ENCODE measurements around the gene TLR9.
A peak's percentile ranks its signal among the peaks of the same experiment; 100 is the strongest.
"Not testable (repeated sequence)": the region's sequence is repeated elsewhere in the genome, so short reads cannot be mapped to it uniquely, and the experiment has no call there.

The TLR9 gene, protein sequence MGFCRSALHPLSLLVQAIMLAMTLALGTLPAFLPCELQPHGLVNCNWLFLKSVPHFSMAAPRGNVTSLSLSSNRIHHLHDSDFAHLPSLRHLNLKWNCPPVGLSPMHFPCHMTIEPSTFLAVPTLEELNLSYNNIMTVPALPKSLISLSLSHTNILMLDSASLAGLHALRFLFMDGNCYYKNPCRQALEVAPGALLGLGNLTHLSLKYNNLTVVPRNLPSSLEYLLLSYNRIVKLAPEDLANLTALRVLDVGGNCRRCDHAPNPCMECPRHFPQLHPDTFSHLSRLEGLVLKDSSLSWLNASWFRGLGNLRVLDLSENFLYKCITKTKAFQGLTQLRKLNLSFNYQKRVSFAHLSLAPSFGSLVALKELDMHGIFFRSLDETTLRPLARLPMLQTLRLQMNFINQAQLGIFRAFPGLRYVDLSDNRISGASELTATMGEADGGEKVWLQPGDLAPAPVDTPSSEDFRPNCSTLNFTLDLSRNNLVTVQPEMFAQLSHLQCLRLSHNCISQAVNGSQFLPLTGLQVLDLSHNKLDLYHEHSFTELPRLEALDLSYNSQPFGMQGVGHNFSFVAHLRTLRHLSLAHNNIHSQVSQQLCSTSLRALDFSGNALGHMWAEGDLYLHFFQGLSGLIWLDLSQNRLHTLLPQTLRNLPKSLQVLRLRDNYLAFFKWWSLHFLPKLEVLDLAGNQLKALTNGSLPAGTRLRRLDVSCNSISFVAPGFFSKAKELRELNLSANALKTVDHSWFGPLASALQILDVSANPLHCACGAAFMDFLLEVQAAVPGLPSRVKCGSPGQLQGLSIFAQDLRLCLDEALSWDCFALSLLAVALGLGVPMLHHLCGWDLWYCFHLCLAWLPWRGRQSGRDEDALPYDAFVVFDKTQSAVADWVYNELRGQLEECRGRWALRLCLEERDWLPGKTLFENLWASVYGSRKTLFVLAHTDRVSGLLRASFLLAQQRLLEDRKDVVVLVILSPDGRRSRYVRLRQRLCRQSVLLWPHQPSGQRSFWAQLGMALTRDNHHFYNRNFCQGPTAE

DNA sequence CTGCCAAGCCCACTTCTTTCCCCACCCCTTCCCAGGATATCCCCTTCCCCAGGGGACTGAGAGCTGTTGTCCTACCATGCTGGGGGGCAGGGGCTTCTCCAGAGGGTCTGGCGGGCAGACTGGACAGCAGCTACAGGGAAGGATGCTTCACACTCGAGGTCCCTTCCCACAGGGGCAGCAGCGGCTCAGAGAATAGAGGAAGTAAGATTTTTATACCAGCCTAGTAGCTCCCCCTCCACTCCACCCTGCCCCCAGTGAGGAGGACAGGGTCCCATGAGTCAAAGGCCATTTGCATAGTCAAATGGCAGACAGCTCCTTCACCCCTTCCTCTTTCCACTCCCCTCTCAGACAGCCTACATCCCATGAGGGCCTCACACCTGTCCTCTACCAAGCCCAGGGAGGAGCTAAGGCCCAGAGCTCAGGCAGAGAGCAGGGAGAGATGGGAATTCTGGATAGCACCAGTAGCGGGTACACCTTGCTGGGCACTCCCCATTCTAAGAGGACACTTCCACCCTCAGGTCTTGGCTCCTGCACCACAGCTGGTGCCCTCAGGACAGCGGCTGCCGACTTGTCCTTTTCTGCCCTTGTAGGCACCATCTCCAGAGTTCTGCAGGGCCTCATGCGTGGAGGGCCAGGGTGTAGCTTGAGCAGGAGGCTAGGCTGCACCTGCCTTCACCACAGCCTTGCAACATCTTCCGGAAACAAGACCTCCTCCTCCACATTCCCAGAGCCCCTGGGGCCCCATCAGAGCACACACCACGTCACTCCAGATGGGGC is at the start of gene TLR9:
Gene TLR9 (minus strand): TSS at position 194 of the 777 bp plus-strand sequence. CDS start 116 bp downstream, at position 78.
- Histone ChIP-seq H3K27ac (no peak within 1 kb of the TSS), H3K4me3 (no peak within 1 kb of the TSS)
- no peak for DNase-seq (ENCODE audit: low spot score)
- TF ChIP-seq, protein P1, sequence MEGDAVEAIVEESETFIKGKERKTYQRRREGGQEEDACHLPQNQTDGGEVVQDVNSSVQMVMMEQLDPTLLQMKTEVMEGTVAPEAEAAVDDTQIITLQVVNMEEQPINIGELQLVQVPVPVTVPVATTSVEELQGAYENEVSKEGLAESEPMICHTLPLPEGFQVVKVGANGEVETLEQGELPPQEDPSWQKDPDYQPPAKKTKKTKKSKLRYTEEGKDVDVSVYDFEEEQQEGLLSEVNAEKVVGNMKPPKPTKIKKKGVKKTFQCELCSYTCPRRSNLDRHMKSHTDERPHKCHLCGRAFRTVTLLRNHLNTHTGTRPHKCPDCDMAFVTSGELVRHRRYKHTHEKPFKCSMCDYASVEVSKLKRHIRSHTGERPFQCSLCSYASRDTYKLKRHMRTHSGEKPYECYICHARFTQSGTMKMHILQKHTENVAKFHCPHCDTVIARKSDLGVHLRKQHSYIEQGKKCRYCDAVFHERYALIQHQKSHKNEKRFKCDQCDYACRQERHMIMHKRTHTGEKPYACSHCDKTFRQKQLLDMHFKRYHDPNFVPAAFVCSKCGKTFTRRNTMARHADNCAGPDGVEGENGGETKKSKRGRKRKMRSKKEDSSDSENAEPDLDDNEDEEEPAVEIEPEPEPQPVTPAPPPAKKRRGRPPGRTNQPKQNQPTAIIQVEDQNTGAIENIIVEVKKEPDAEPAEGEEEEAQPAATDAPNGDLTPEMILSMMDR (IDR thresholded peaks at IDR 0.05), result no peak

DNA sequence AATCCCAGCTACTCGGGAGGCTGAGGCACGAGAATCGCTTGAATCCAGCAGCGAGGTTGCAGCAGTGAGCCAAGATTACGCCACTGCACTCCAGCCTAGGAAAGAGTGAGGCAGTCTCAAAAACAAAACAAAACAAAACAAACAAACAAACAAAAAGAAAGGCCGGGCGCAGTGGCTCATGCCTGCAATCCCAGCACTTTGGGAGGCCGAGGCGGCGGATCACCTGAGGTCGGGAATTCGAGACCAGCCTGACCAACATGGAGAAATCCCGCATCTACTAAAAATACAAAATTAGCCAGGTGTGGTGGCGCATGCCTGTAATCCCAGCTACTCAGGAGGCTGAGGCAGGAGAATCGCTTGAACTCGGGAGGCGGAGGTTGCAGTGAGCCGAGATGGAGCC is 49.3 kb upstream of the TLR9 start:
- H3K4me3 ChIP-seq, result not testable (repeated sequence)

DNA sequence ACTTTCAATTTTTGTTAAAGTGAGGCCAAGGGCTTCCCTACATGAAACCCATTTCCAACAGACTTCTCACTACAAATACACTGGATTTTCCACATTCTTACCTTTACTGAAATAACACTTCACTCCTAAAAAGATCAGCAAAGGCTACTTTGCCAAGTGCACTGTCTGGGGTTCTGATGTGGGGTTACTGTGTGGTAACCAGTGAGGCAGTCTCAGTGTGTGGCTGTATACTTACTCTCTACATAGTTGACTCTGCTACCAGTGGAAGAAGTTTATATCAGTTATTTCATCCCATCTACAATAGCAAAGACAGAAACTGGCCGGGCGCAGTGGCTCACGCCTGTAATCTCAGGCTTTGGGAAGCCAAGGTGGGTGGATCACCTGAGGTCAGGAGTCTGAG is 47.4 kb upstream of the TLR9 start:
- H3K4me3 ChIP-seq, result no peak overlapping the region
- H3K27ac ChIP-seq, result no peak overlapping the region
- DNase-seq (ENCODE audit: low spot score), result no peak
- TF ChIP-seq, protein P1 (IDR thresholded peaks at IDR 0.05), result no peak

More for the DNA sequence above, 49.3 kb upstream of the TLR9 start:
- DNase-seq (ENCODE audit: low spot score); H3K27ac ChIP-seq: not testable (repeated sequence)

DNA sequence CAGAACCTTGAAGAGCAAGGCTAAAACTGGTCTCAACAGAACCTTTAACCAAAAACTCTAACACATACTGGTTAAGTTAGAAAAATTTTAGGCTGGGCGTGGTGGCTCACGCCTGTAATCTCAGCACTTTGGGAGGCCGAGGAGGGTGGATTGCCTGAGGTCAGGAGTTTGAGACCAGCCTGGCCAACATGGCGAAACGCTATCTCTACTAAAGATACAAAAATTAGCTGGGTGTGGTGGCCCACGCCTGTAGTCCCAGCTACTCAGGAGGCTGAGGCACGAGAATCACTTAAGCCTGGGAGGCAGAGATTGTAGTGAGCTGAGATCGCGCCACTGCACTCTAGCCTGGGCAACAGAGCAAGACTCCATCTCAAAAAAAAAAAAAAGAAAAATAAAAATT is 46.7 kb upstream of the TLR9 start:
- not testable (repeated sequence) for DNase-seq (ENCODE audit: low spot score)
- H3K4me3 ChIP-seq, result peak overlapping the region; percentile 33
- H3K27ac ChIP-seq, result peak overlapping the region in 1 of 2 donors; percentile 2

DNA sequence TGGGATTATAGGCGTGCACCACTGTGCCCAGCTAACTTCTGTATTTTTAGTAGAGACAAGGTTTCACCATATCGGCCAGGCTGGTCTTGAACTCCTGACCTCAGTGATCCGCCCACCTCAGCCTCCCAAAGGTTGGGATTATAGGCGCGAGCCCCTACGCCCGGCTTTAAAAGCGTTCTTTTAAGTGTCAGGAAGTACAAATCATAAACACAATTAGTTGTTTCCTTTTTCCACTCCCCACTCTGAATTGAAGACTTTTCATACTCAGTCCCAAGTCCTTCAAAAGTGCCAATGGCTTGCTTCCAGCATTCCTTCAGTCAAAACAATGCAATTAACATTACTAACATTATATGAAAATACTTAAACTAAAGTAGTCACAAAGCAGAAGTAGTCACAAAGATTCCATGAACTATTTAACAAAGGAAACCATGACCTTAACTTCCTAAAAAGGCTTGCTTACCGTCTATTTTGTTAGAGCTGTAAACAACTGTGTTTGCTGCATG is 44.9 kb upstream of the TLR9 start:
- TF ChIP-seq, protein P1 (IDR thresholded peaks at IDR 0.05), result no peak
- DNase-seq (ENCODE audit: low spot score), result no peak
- no peak overlapping the region for H3K4me3 ChIP-seq
- peak overlapping the region; percentile 27 to 33 for H3K27ac ChIP-seq

DNA sequence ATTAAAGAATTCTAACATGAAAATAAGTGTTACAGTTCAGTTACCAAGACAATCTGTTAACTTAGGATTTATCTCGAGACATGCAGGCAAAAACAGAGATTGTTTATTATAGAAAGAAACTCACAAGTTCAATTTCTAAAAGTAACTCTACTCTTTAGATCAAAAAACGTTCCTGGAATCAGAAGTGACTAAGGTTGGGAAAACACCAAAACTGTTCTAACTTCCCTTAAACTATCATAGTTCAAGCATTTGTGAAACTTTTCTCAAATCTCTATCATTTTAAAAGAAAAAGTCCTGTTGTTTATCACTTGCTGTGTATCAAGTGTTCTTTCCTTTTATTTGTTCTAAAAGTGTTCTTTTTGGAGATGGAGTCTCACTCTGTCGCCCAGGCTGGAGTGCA is 44.3 kb upstream of the TLR9 start:
- no peak for DNase-seq (ENCODE audit: low spot score)
- Histone ChIP-seq H3K27ac (peak overlapping the region; percentile 27 to 33), H3K4me3 (no peak overlapping the region)
- TF ChIP-seq, protein P1 (IDR thresholded peaks at IDR 0.05), result no peak

DNA sequence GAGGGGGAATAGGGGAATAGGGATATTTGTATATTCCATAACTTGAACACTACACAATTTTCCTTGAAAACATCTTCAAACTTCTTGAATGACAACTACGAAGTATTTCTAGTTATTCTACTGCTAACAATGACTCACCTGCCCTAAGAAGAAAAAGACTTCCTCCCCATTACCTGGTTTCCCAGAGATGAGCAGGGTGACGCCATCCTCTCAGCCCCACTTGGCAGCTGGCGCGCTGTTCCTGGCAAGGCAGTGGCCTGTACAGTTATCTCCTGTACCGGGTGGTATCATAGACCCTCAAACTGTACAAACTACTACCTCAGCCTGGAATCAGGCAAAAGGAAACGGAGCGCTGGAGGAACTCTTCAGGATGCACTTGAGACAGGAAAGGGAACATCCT is 42.6 kb upstream of the TLR9 start:
- DNase-seq (ENCODE audit: low spot score), result no peak
- TF ChIP-seq, protein P1 (IDR thresholded peaks at IDR 0.05), result no peak
- no peak overlapping the region for H3K4me3 ChIP-seq
- no peak overlapping the region for H3K27ac ChIP-seq
